DOHH2 (cell line): ENCODE data around the gene HAPLN3.

ENCODE experiments used
- CTCF ChIP-seq: fragments of 200-600 bp; sonication (generic); IDR thresholded peaks from one replicate; pipeline ENCODE4 v1.5.1; 2014; ENCODE audit warnings: antibody characterized with exemption, mild to moderate bottlenecking, low read depth, low read length; ENCODE audit not compliant: poor library complexity, severe bottlenecking
- EZH2phosphoT487 ChIP-seq: fragments of 200-600 bp; sonication (generic); IDR thresholded peaks from 2 replicates; pipeline ENCODE4 v1.6.1; 2017; ENCODE audit warnings: borderline replicate concordance, mild to moderate bottlenecking, antibody characterized with exemption, low read length, moderate library complexity, mixed read lengths

GRCh38 chr15:88834211-88834812 is 61.0 kb downstream of the HAPLN3 start:
- TF ChIP-seq CTCF, result peak; percentile 90
- no peak for TF ChIP-seq EZH2phosphoT487
